GM13977 (cell line): ENCODE data around the gene SCT.

ENCODE experiments used
- DNase-seq: peaks from one replicate; pipeline ENCODE4 v3.0.0; 2012; ENCODE audit warnings: low spot score
- CTCF ChIP-seq: IDR thresholded peaks from 2 replicates; pipeline ENCODE4 v1.5.1; 2012; ENCODE audit warnings: mild to moderate bottlenecking, control low read depth; ENCODE audit not compliant: insufficient read depth; ENCODE audit errors: extremely low read depth, missing control alignments
- in situ Hi-C: fragments of 300-500 bp; cut with MboI; formaldehyde crosslinking; loops from one replicate; pipeline ENCODE4 v1.12.0; 2022; ENCODE audit warnings: low sequenced_read_pairs, low pct_unique_long_range_greater_than_20kb, mixed read lengths, inconsistent platforms; ENCODE audit not compliant: unreplicated experiment

Gene SCT

GRCh38 chr11:597166-597725 lies 29.7 kb downstream of the SCT start:
- TF ChIP-seq CTCF, result peak; percentile 41
- in situ Hi-C loops, result no loop called here
- no peak for DNase-seq

- in situ Hi-C loops, result no loop called here
- no peak for DNase-seq
- no peak for TF ChIP-seq CTCF
These were observed 30.6 kb downstream of the SCT start for GRCh38 chr11:596374-596773.

GRCh38 chr11:595400-595799 lies 31.6 kb downstream of the SCT start:
- no peak for TF ChIP-seq CTCF
- in situ Hi-C loops, result no loop called here
- DNase-seq, result no peak

GRCh38 chr11:593347-593746 lies 33.6 kb downstream of the SCT start:
- DNase-seq, result no peak
- TF ChIP-seq CTCF, result no peak
- in situ Hi-C loops, result no loop called here

GRCh38 chr11:592918-593317 lies 34.1 kb downstream of the SCT start:
- in situ Hi-C loops, result no loop called here
- no peak for DNase-seq
- no peak for TF ChIP-seq CTCF

- in situ Hi-C loops, result no loop called here
- no peak for DNase-seq
- no peak for TF ChIP-seq CTCF
These were observed 34.5 kb downstream of the SCT start for GRCh38 chr11:592501-592900.

- in situ Hi-C loops, result no loop called here
- no peak for DNase-seq
- TF ChIP-seq CTCF, result no peak
These were observed 36.0 kb downstream of the SCT start for GRCh38 chr11:590997-591396.
